CD14-positive monocyte (primary cell): ENCODE results near the gene NRM. TPM values are rescaled to one million over a fixed set of nuclear protein-coding genes. Genes with fewer than 3 reads are reported as not detected.

Source experiments
- DNase-seq, 3 donors: peaks; one replicate each; pipeline ENCODE4 v3.0.0-alpha.2; 2011 to 2022
- H2AFZ ChIP-seq: 2 replicates; pipeline ENCODE4 v1.6.0; 2012; ENCODE audit warnings: mild to moderate bottlenecking, low read depth, low read length, inconsistent platforms; ENCODE audit not compliant: insufficient read depth, poor library complexity, severe bottlenecking
- H3K27ac ChIP-seq, 2 donors: 1 replicate in 1 of 2; 2 replicates in 1 of 2; pipeline ENCODE4 v1.5.1; 2012 to 2013; ENCODE audit warnings: low read length in 2 of 2, control low read depth in 1 of 2, inconsistent platforms in 1 of 2, low read depth in 1 of 2, mild to moderate bottlenecking in 1 of 2
- H3K27me3 ChIP-seq, 2 donors: one replicate each; pipeline versions ENCODE4 v1.6.0 to v1.6.1; 2011 to 2013; ENCODE audit warnings: low read length in 2 of 2; ENCODE audit not compliant: control insufficient read depth in 2 of 2, insufficient read depth in 2 of 2
- H3K36me3 ChIP-seq, 2 donors: replicated peaks in 1 of 2; 1 replicate in 1 of 2; 2 replicates in 1 of 2; pipeline versions ENCODE4 v1.5.1 to v1.6.1; 2012 to 2013; ENCODE audit warnings: low read length in 2 of 2, control low read depth in 1 of 2, inconsistent platforms in 1 of 2, mild to moderate bottlenecking in 1 of 2; ENCODE audit not compliant: insufficient read depth in 2 of 2, control insufficient read depth in 1 of 2
- H3K4me1 ChIP-seq, 2 donors: 1 replicate in 1 of 2; 2 replicates in 1 of 2; pipeline versions ENCODE4 v1.5.1 to v1.6.1; 2012 to 2013; ENCODE audit warnings: low read length in 2 of 2, control low read depth in 1 of 2, inconsistent platforms in 1 of 2, mild to moderate bottlenecking in 1 of 2, moderate library complexity in 1 of 2; ENCODE audit not compliant: insufficient read depth in 2 of 2, control insufficient read depth in 1 of 2
- H3K4me2 ChIP-seq: replicated peaks from 2 replicates; pipeline ENCODE3; 2012; ENCODE audit warnings: low read length, moderate library complexity, mild to moderate bottlenecking; ENCODE audit not compliant: poor library complexity, severe bottlenecking; ENCODE audit errors: extremely low read depth
- H3K4me3 ChIP-seq, 3 experiments: fragments of 200-600 bp in 1 of 3; sonication (generic) in 1 of 3; replicated peaks in 1 of 3; 1 replicate in 2 of 3; 2 replicates in 1 of 3; pipeline ENCODE4 v1.5.1; 2011 to 2013; ENCODE audit warnings: low read length in 3 of 3, mild to moderate bottlenecking in 3 of 3, control low read depth in 2 of 3, low read depth in 2 of 3, inconsistent platforms in 1 of 3, moderate library complexity in 1 of 3
- H3K79me2 ChIP-seq: 2 replicates; pipeline ENCODE4 v1.6.0; 2012; ENCODE audit warnings: mild to moderate bottlenecking, control low read depth, inconsistent platforms, low read length, moderate library complexity; ENCODE audit not compliant: insufficient read depth
- H3K9ac ChIP-seq: 2 replicates; pipeline ENCODE4 v1.6.0; 2017; ENCODE audit warnings: low read length, mild to moderate bottlenecking; ENCODE audit not compliant: insufficient read depth, poor library complexity, severe bottlenecking
- H3K9me3 ChIP-seq, 2 donors: replicated peaks in 1 of 2; 1 replicate in 1 of 2; 2 replicates in 1 of 2; pipeline versions ENCODE4 v1.5.1 to v1.6.1; 2012 to 2013; ENCODE audit warnings: low read length in 2 of 2, control low read depth in 1 of 2; ENCODE audit not compliant: control insufficient read depth in 1 of 2, insufficient read depth in 1 of 2
- H4K20me1 ChIP-seq: 2 replicates; pipeline ENCODE4 v1.6.0; 2012; ENCODE audit warnings: mild to moderate bottlenecking, low read length, control low read depth, moderate library complexity; ENCODE audit not compliant: insufficient read depth
- H3K27ac Mint-ChIP-seq, 7 donors: one replicate each; pipeline ENCODE4 v1.8.0; 2020; ENCODE audit warnings: mild to moderate bottlenecking in 7 of 7, mixed read lengths in 7 of 7, moderate library complexity in 6 of 7, inconsistent platforms in 2 of 7
- H3K27me3 Mint-ChIP-seq, 3 donors: one replicate each; pipeline ENCODE4 v1.8.0; 2021 to 2022; ENCODE audit warnings: low read depth in 3 of 3, mild to moderate bottlenecking in 3 of 3, mixed read lengths in 3 of 3, moderate library complexity in 3 of 3, inconsistent platforms in 1 of 3
- H3K36me3 Mint-ChIP-seq, 2 donors: one replicate each; pipeline ENCODE4 v1.8.0; 2020; ENCODE audit warnings: mixed read lengths in 2 of 2, inconsistent platforms in 1 of 2, mild to moderate bottlenecking in 1 of 2
- H3K4me1 Mint-ChIP-seq: one replicate; pipeline ENCODE4 v1.8.0; 2020; ENCODE audit warnings: mild to moderate bottlenecking, mixed read lengths
- H3K4me3 Mint-ChIP-seq, 2 donors: one replicate each; pipeline ENCODE4 v1.8.0; 2020; ENCODE audit warnings: mild to moderate bottlenecking in 2 of 2, mixed read lengths in 2 of 2, moderate library complexity in 1 of 2
- H3K9me3 Mint-ChIP-seq, 7 donors: one replicate each; pipeline ENCODE4 v1.8.0; 2020 to 2022; ENCODE audit warnings: mixed read lengths in 7 of 7, mild to moderate bottlenecking in 6 of 7, moderate library complexity in 6 of 7, inconsistent platforms in 2 of 7
- CTCF ChIP-seq: fragments of 200-600 bp; IDR thresholded peaks from one replicate; pipeline ENCODE4 v1.8.0; 2022; ENCODE audit warnings: antibody characterized with exemption, mild to moderate bottlenecking
- WGBS: methylation state at CpG from one replicate; pipeline ENCODE4 v1.1.5; 2013; ENCODE audit warnings: missing lambda C conversion rate; ENCODE audit not compliant: insufficient coverage; 5-methylcytosine and 5-hydroxymethylcytosine counted together
- intact Hi-C, 2 donors: fragments of 100-400 bp; cut with micrococcal nuclease; formaldehyde crosslinking; loops; one replicate each; pipeline versions ENCODE4 v1.15.0 to v1.15.1; 2023
- polyA plus RNA-seq, 3 donors: library from polyadenylated mRNA; depleted of rRNA in 1 of 3; unstranded in 2 of 3; stranded (reverse) in 1 of 3; fragments of 300-500 nt in 2 of 3; fragments of >200 nt in 1 of 3; fragmentation: Illumina TruSeq in 2 of 3; gene quantifications; 1 replicate in 2 of 3; 2 replicates in 1 of 3; pipeline ENCODE4 v1.2.3, GENCODE V29; 2012 to 2021
- small RNA-seq: library from RNA; depleted of rRNA; stranded (forward); fragments of <200 nt; gene quantifications from one replicate; pipeline ENCODE3, GENCODE V24; 2012; ENCODE audit warnings: low read depth; ENCODE audit not compliant: insufficient read length

NRM gene
- polyA plus RNA-seq, 3 donors: 25.9 to 36.0 (median 35.0) TPM

GRCh38 chr6:30641048-30641447 is 49.7 kb downstream of the NRM start:
- no peak for DNase-seq
- Histone ChIP-seq H3K27me3 (no peaks in the 10 kb centered on the region), H4K20me1 (peaks cover 7% of the 10 kb centered on the region), H3K79me2 (peaks cover 6% of the 10 kb centered on the region), H3K9ac (no peak overlapping the region), H3K9me3 (no peaks in the 10 kb centered on the region), H3K4me3 (no peak overlapping the region), H3K4me2 (no peak overlapping the region), H3K36me3 (peaks cover 4 to 23% of the 10 kb centered on the region in 2 donors), H3K27ac (no peak overlapping the region), H3K4me1 (peaks cover 30 to 32% of the 10 kb centered on the region in 2 donors), H2AFZ (no peak overlapping the region)
- Mint-ChIP-seq H3K4me1 (peaks cover 37% of the 10 kb centered on the region), H3K27ac (no peak overlapping the region), H3K4me3 (no peak overlapping the region), H3K27me3 (peaks cover 0 to 1% (median 0%) of the 10 kb centered on the region in 3 donors), H3K9me3 (no peaks in the 10 kb centered on the region), H3K36me3 (peaks cover 29 to 37% of the 10 kb centered on the region in 2 donors)
- intact Hi-C loops: no loop called here
- 0% methylated on average over 1 of the region's 1 CpG for whole genome bisulfite sequencing
- TF ChIP-seq CTCF: no peak

GRCh38 chr6:30640481-30640880 is 50.3 kb downstream of the NRM start:
- Histone ChIP-seq H3K9me3 (no peaks in the 10 kb centered on the region), H3K79me2 (no peaks in the 10 kb centered on the region), H3K4me3 (no peak overlapping the region), H3K4me2 (no peak overlapping the region), H3K4me1 (peaks cover 25 to 27% of the 10 kb centered on the region in 2 donors), H3K27ac (no peak overlapping the region), H3K9ac (no peak overlapping the region), H4K20me1 (peaks cover 3% of the 10 kb centered on the region), H3K27me3 (no peaks in the 10 kb centered on the region), H3K36me3 (peaks cover 4 to 23% of the 10 kb centered on the region in 2 donors), H2AFZ (no peak overlapping the region)
- Mint-ChIP-seq H3K36me3 (peaks cover 29 to 32% of the 10 kb centered on the region in 2 donors), H3K9me3 (no peaks in the 10 kb centered on the region), H3K4me3 (no peak overlapping the region), H3K27ac (no peak overlapping the region), H3K4me1 (peaks cover 32% of the 10 kb centered on the region), H3K27me3 (peaks cover 0 to 1% (median 0%) of the 10 kb centered on the region in 3 donors)
- TF ChIP-seq CTCF: no peak
- WGBS: 60% methylated on average over 3 of the region's 10 CpGs
- intact Hi-C loops: no loop called here
- DNase-seq: no peak

Small RNA genes within 50 kb of the gene (small RNA-seq; reads per million reads assigned to genes)
- not detected for gene RF00019

Other genes with a start within 250 kb of the NRM start
- gene HLA-E, start 201.5 kb downstream of the NRM start, polyA plus RNA-seq: 100 to 1,000 TPM; 870 to 944 (median 893) TPM
- 10 to 100 TPM; 10.3 to 13.4 (median 12.9) TPM for gene GNL1, start 134.5 kb downstream of the NRM start, polyA plus RNA-seq
- gene PRR3, start 133.7 kb downstream of the NRM start, polyA plus RNA-seq: 1 to 10 TPM; 2.8 to 7.1 (median 3.6) TPM
- gene ABCF1, start 119.5 kb downstream of the NRM start, polyA plus RNA-seq: 10 to 100 TPM in 2 of 3 donors, 1 to 10 TPM in 1; 7.5 to 19.8 (median 14.6) TPM
- 10 to 100 TPM in 2 of 3 donors, 1 to 10 TPM in 1; 9.5 to 18.3 (median 16.4) TPM for gene PPP1R10, start 73.7 kb downstream of the NRM start, polyA plus RNA-seq
- gene MRPS18B, start 73.1 kb downstream of the NRM start, polyA plus RNA-seq: 10 to 100 TPM; 18.8 to 52.4 (median 45.2) TPM
- gene ATAT1, start 64.1 kb downstream of the NRM start, polyA plus RNA-seq: 10 to 100 TPM in 1 of 3 donors, under 1 TPM in 2; 0.51 to 10.4 (median 0.68) TPM
- 10 to 100 TPM in 1 of 3 donors, 1 to 10 TPM in 2; 2.0 to 18.4 (median 2.7) TPM for gene C6orf136, start 43.9 kb downstream of the NRM start, polyA plus RNA-seq
- 10 to 100 TPM; 16.4 to 70.1 (median 19.0) TPM for gene DHX16, start 18.0 kb downstream of the NRM start, polyA plus RNA-seq
- 100 to 1,000 TPM in 1 of 3 donors, 10 to 100 TPM in 2; 58.5 to 226 (median 78.9) TPM for gene PPP1R18, start 4.3 kb downstream of the NRM start, polyA plus RNA-seq
- 1 to 10 TPM in 1 of 3 donors, under 1 TPM in 2; 0.27 to 4.5 (median 0.34) TPM for gene MDC1, start 26.3 kb upstream of the NRM start, polyA plus RNA-seq
- gene TUBB, start 29.4 kb upstream of the NRM start, polyA plus RNA-seq: 100 to 1,000 TPM in 1 of 3 donors, 10 to 100 TPM in 2; 48.4 to 130 (median 57.0) TPM
- 100 to 1,000 TPM; 124 to 153 (median 132) TPM for gene FLOT1, start 51.7 kb upstream of the NRM start, polyA plus RNA-seq
- 100 to 1,000 TPM in 1 of 3 donors, 10 to 100 TPM in 2; 30.6 to 188 (median 53.2) TPM for gene IER3, start 53.6 kb upstream of the NRM start, polyA plus RNA-seq
- gene DDR1, start 193.5 kb upstream of the NRM start, polyA plus RNA-seq: 1 to 10 TPM in 1 of 3 donors, under 1 TPM in 2; 0.39 to 1.0 (median 0.51) TPM
- 10 to 100 TPM in 1 of 3 donors, 1 to 10 TPM in 2; 3.6 to 14.5 (median 6.0) TPM for gene GTF2H4, start 217.2 kb upstream of the NRM start, polyA plus RNA-seq
- 10 to 100 TPM in 1 of 3 donors, 1 to 10 TPM in 2; 7.6 to 15.5 (median 8.1) TPM for gene VARS2, start 223.3 kb upstream of the NRM start, polyA plus RNA-seq
- gene SFTA2, start 241.2 kb upstream of the NRM start, polyA plus RNA-seq: not detected
- gene MUCL3, start 250.0 kb upstream of the NRM start, polyA plus RNA-seq: not detected